ENCODE results near the gene CCDC15. TPM values are rescaled to one million over a fixed set of nuclear protein-coding genes. Genes with fewer than 3 reads are reported as not detected.

CCDC15 gene
- total and polyA plus RNA-seq, 2 of the 13 experiments (the other 11 are each of a cell fraction or from before 2014, with no cell fraction given): 2.2 to 4.6 TPM

GRCh38 chr11:125090816-125091215, 136.8 kb downstream of the CCDC15 start (continued):
- TF ChIP-seq ZNF710 (CRISPR knock-in tag; IDR thresholded peaks at IDR 0.05; ENCODE audit: borderline replicate concordance): no peak
- no peak for TF ChIP-seq HNF1A (IDR thresholded peaks at IDR 0.05; ENCODE audit: low read depth)
- no peak for TF ChIP-seq HNF1A (CRISPR knock-in tag; IDR thresholded peaks at IDR 0.05; ENCODE audit: borderline replicate concordance)
- TF ChIP-seq TFE3 (CRISPR knock-in tag; IDR thresholded peaks at IDR 0.05): no peak
- TF ChIP-seq NPAS2 (CRISPR knock-in tag; IDR thresholded peaks at IDR 0.05; ENCODE audit: borderline replicate concordance): no peak
- TF ChIP-seq NFE2L2 (IDR thresholded peaks at IDR 0.05; ENCODE audit: low read length): no peak
- TF ChIP-seq HOXA3 (CRISPR knock-in tag; IDR thresholded peaks at IDR 0.05): no peak
- TF ChIP-seq ZNF724P (CRISPR knock-in tag; IDR thresholded peaks at IDR 0.05; ENCODE audit: borderline replicate concordance): no peak
- no peak for TF ChIP-seq ZBTB2 (CRISPR knock-in tag; IDR thresholded peaks at IDR 0.05; ENCODE audit: low read depth)
- no peak for TF ChIP-seq ZFX (CRISPR knock-in tag; IDR thresholded peaks at IDR 0.05; ENCODE audit: low read depth)
- no peak for TF ChIP-seq ZBTB37 (CRISPR knock-in tag; IDR thresholded peaks at IDR 0.05)
- no peak for TF ChIP-seq ZNF205 (CRISPR knock-in tag; IDR thresholded peaks at IDR 0.05)

Data from HepG2 (cell line).